ENCODE measurements around the gene RIIAD1.
"Not testable (repeated sequence)": the region's sequence is repeated elsewhere in the genome, so short reads cannot be mapped to it uniquely, and the experiment has no call there.

The RIIAD1 gene

GRCh38 chr1:151762941-151763921, 41.9 kb downstream of the RIIAD1 start, which contains the start of gene MRPL9:
TSS of gene MRPL9 (minus strand) at chr1:151763496. CDS start at chr1:151763479, 17 bp downstream.
- Histone ChIP-seq H3K4me1 (ENCODE audit: insufficient read depth, insufficient read length) (no peaks in the 10 kb centered on the region), H3K36me3 (ENCODE audit: insufficient read depth, insufficient read length, low read length) (peaks cover 40% of the 10 kb centered on the region), H3K9me3 (ENCODE audit: insufficient read depth, low read length) (no peaks in the 10 kb centered on the region), H3K4me3 (ENCODE audit: insufficient read length, low read depth) (peak within 1 kb of the TSS; percentile 92), H3K27me3 (ENCODE audit: insufficient read depth, insufficient read length) (no peaks in the 10 kb centered on the region), H3K9ac (ENCODE audit: insufficient read length, low read depth) (peak within 1 kb of the TSS; percentile 98)
- no peak for TF ChIP-seq ZNF274 (IDR thresholded peaks at IDR 0.05; ENCODE audit: low read depth, low read length)
- peak; percentile 91 for TF ChIP-seq YY1 (IDR thresholded peaks at IDR 0.05; ENCODE audit: insufficient read depth, insufficient read length)
- no peak for TF ChIP-seq SUZ12 (IDR thresholded peaks at IDR 0.05; ENCODE audit: extremely low read depth, insufficient read depth, insufficient read length)
- peak; percentile 78 for DNase-seq (ENCODE audit: low read depth, low spot score)

- Histone ChIP-seq H3K27me3 (ENCODE audit: insufficient read depth, insufficient read length) (no peaks in the 10 kb centered on the region), H3K9me3 (ENCODE audit: insufficient read depth, low read length) (no peaks in the 10 kb centered on the region), H3K9ac (ENCODE audit: insufficient read length, low read depth) (peak overlapping the region; percentile 98), H3K4me3 (ENCODE audit: insufficient read length, low read depth) (peak overlapping the region; percentile 92), H3K36me3 (ENCODE audit: insufficient read depth, insufficient read length, low read length) (peaks cover 34% of the 10 kb centered on the region), H3K4me1 (ENCODE audit: insufficient read depth, insufficient read length) (no peaks in the 10 kb centered on the region)
- no peak for DNase-seq (ENCODE audit: low read depth, low spot score)
- TF ChIP-seq YY1 (IDR thresholded peaks at IDR 0.05; ENCODE audit: insufficient read depth, insufficient read length) (no peak), ZNF274 (IDR thresholded peaks at IDR 0.05; ENCODE audit: low read depth, low read length) (no peak), SUZ12 (IDR thresholded peaks at IDR 0.05; ENCODE audit: extremely low read depth, insufficient read depth, insufficient read length) (no peak)
These were observed 42.7 kb downstream of the RIIAD1 start for GRCh38 chr1:151763990-151764389.

GRCh38 chr1:151768351-151769066, 47.2 kb downstream of the RIIAD1 start:
- not testable (repeated sequence) for H3K4me3 ChIP-seq (ENCODE audit: insufficient read length, low read depth); H3K4me1 ChIP-seq (ENCODE audit: insufficient read depth, insufficient read length); H3K36me3 ChIP-seq (ENCODE audit: insufficient read depth, insufficient read length, low read length); DNase-seq (ENCODE audit: low read depth, low spot score); H3K9me3 ChIP-seq (ENCODE audit: insufficient read depth, low read length); H3K9ac ChIP-seq (ENCODE audit: insufficient read length, low read depth); H3K27me3 ChIP-seq (ENCODE audit: insufficient read depth, insufficient read length)

- H3K4me3 ChIP-seq (ENCODE audit: insufficient read length, low read depth); H3K27me3 ChIP-seq (ENCODE audit: insufficient read depth, insufficient read length); H3K9me3 ChIP-seq (ENCODE audit: insufficient read depth, low read length); DNase-seq (ENCODE audit: low read depth, low spot score); H3K4me1 ChIP-seq (ENCODE audit: insufficient read depth, insufficient read length); H3K36me3 ChIP-seq (ENCODE audit: insufficient read depth, insufficient read length, low read length); H3K9ac ChIP-seq (ENCODE audit: insufficient read length, low read depth): not testable (repeated sequence)
These were observed 47.9 kb downstream of the RIIAD1 start for GRCh38 chr1:151769270-151769669.

- Histone ChIP-seq H3K27me3 (ENCODE audit: insufficient read depth, insufficient read length) (no peaks in the 10 kb centered on the region), H3K4me3 (ENCODE audit: insufficient read length, low read depth) (no peak overlapping the region), H3K9ac (ENCODE audit: insufficient read length, low read depth) (no peak overlapping the region), H3K9me3 (ENCODE audit: insufficient read depth, low read length) (peaks cover 9% of the 10 kb centered on the region; the same call in 1 of the 2 replicates), H3K4me1 (ENCODE audit: insufficient read depth, insufficient read length) (no peaks in the 10 kb centered on the region), H3K36me3 (ENCODE audit: insufficient read depth, insufficient read length, low read length) (peaks cover 4% of the 10 kb centered on the region)
- TF ChIP-seq ZNF274 (IDR thresholded peaks at IDR 0.05; ENCODE audit: low read depth, low read length), result no peak
- no peak for TF ChIP-seq SUZ12 (IDR thresholded peaks at IDR 0.05; ENCODE audit: extremely low read depth, insufficient read depth, insufficient read length)
- TF ChIP-seq YY1 (IDR thresholded peaks at IDR 0.05; ENCODE audit: insufficient read depth, insufficient read length), result no peak
- no peak for DNase-seq (ENCODE audit: low read depth, low spot score)
These were observed 52.4 kb downstream of the RIIAD1 start for GRCh38 chr1:151773702-151774101.

GRCh38 chr1:151774256-151774922, 53.1 kb downstream of the RIIAD1 start:
- TF ChIP-seq ZNF274 (IDR thresholded peaks at IDR 0.05; ENCODE audit: low read depth, low read length), result no peak
- Histone ChIP-seq H3K9ac (ENCODE audit: insufficient read length, low read depth) (no peak overlapping the region), H3K4me3 (ENCODE audit: insufficient read length, low read depth) (no peak overlapping the region), H3K36me3 (ENCODE audit: insufficient read depth, insufficient read length, low read length) (peaks cover 6% of the 10 kb centered on the region), H3K4me1 (ENCODE audit: insufficient read depth, insufficient read length) (no peaks in the 10 kb centered on the region), H3K9me3 (ENCODE audit: insufficient read depth, low read length) (peaks cover 9% of the 10 kb centered on the region; the same call in 1 of the 2 replicates), H3K27me3 (ENCODE audit: insufficient read depth, insufficient read length) (no peaks in the 10 kb centered on the region)
- DNase-seq (ENCODE audit: low read depth, low spot score), result no peak
